GM23338 (cell line): Measurements from ENCODE around the gene TRIM44.

Experiments
- CREB1 ChIP-seq: fragments of 250-450 bp; sonication (Bioruptor Pico); IDR thresholded peaks from 2 replicates; pipeline ENCODE4 v1.5.0; 2020; ENCODE audit warnings: low read depth, mild to moderate bottlenecking, moderate library complexity
- CTCF ChIP-seq, 2 experiments: fragments of 200-600 bp in 1 of 2; sonication (generic) in 1 of 2; conservative IDR thresholded peaks; 2 replicates each; pipeline versions ENCODE4 v1.5.1 to v1.6.1; 2016 to 2017; ENCODE audit warnings: antibody characterized with exemption in 2 of 2, low read depth in 2 of 2, mild to moderate bottlenecking in 2 of 2, moderate library complexity in 1 of 2
- EZH2 ChIP-seq: fragments of 200-600 bp; sonication (generic); IDR thresholded peaks from one replicate; pipeline ENCODE4 v1.8.0; 2017; ENCODE audit warnings: antibody characterized with exemption, mild to moderate bottlenecking, low read depth; ENCODE audit not compliant: unreplicated experiment
- POLR2AphosphoS5 ChIP-seq: IDR thresholded peaks from 2 replicates; pipeline ENCODE4 v1.6.1; 2016; ENCODE audit warnings: antibody characterized with exemption, low read depth
- TF ChIP-seq, protein P1 (sequence below): IDR thresholded peaks from 2 replicates; pipeline ENCODE4 v1.6.1; 2016; ENCODE audit warnings: antibody characterized with exemption
- TF ChIP-seq, protein P2 (sequence below): IDR thresholded peaks from one replicate; pipeline ENCODE4 v1.6.1; 2018; ENCODE audit warnings: antibody characterized with exemption; ENCODE audit not compliant: unreplicated experiment

DNA sequence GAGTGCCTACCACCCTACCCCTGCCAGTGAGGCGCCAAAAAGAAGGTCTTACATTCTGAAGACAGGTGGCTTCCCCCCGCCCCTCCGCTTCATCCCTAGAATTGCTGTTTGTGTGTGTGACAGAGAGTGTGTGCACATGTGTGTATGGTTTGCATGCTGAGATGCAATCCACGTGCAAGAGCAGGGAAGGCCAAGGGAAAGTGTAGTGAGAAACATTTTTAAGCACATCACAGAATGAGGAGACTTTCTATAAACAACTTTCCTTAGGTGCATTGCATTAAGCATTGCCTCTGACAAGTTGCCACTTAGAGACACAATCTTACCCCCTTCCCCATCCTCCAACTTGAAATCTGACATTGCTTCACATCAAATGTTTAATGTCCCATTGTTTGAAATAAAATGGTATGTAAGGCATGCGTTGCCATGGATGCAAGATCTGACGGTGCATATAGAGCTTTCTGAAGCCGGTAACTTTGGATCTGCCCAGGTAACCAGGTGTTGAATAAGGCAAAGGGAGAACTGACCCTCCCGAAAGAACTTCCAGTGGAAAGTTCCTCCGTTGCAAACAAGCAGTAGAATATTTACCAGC lies 22.9 kb upstream of the TRIM44 start:
- TF ChIP-seq CTCF (conservative IDR thresholded peaks at IDR 0.05; ENCODE audit: low read depth in 2 of 2) = no peak
- TF ChIP-seq, protein P1, sequence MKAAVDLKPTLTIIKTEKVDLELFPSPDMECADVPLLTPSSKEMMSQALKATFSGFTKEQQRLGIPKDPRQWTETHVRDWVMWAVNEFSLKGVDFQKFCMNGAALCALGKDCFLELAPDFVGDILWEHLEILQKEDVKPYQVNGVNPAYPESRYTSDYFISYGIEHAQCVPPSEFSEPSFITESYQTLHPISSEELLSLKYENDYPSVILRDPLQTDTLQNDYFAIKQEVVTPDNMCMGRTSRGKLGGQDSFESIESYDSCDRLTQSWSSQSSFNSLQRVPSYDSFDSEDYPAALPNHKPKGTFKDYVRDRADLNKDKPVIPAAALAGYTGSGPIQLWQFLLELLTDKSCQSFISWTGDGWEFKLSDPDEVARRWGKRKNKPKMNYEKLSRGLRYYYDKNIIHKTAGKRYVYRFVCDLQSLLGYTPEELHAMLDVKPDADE = no peak
- no peak for TF ChIP-seq EZH2
- TF ChIP-seq, protein P2, sequence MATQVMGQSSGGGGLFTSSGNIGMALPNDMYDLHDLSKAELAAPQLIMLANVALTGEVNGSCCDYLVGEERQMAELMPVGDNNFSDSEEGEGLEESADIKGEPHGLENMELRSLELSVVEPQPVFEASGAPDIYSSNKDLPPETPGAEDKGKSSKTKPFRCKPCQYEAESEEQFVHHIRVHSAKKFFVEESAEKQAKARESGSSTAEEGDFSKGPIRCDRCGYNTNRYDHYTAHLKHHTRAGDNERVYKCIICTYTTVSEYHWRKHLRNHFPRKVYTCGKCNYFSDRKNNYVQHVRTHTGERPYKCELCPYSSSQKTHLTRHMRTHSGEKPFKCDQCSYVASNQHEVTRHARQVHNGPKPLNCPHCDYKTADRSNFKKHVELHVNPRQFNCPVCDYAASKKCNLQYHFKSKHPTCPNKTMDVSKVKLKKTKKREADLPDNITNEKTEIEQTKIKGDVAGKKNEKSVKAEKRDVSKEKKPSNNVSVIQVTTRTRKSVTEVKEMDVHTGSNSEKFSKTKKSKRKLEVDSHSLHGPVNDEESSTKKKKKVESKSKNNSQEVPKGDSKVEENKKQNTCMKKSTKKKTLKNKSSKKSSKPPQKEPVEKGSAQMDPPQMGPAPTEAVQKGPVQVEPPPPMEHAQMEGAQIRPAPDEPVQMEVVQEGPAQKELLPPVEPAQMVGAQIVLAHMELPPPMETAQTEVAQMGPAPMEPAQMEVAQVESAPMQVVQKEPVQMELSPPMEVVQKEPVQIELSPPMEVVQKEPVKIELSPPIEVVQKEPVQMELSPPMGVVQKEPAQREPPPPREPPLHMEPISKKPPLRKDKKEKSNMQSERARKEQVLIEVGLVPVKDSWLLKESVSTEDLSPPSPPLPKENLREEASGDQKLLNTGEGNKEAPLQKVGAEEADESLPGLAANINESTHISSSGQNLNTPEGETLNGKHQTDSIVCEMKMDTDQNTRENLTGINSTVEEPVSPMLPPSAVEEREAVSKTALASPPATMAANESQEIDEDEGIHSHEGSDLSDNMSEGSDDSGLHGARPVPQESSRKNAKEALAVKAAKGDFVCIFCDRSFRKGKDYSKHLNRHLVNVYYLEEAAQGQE = no peak
- TF ChIP-seq POLR2AphosphoS5 = no peak
- no peak for TF ChIP-seq CREB1 (CRISPR knock-in tag)
